Tibial artery (tissue), 4 donors: Measurements from ENCODE around the gene MUC5AC.

Experiments used
- DNase-seq, 2 donors: peaks; one replicate each; pipeline ENCODE4 v3.0.0-alpha.2; 2019
- H3K27ac ChIP-seq, 2 donors: fragments of 200-600 bp; sonication (generic) in 1 of 2; 1 replicate in 1 of 2; 2 replicates in 1 of 2; pipeline ENCODE4 v1.5.1; 2018 to 2019; ENCODE audit warnings: mild to moderate bottlenecking in 1 of 2
- H3K27me3 ChIP-seq, 2 donors: fragments of 200-600 bp; sonication (generic) in 1 of 2; one replicate each; pipeline versions ENCODE4 v1.5.1 to v1.6.0; 2016 to 2019
- H3K36me3 ChIP-seq, 3 donors: fragments of 200-600 bp; sonication (generic) in 2 of 3; one replicate each; pipeline ENCODE4 v1.5.1; 2016 to 2019; ENCODE audit warnings: mild to moderate bottlenecking in 2 of 3
- H3K4me1 ChIP-seq, 4 donors: fragments of 200-600 bp; sonication (generic) in 2 of 4; 1 replicate in 3 of 4; 2 replicates in 1 of 4; pipeline ENCODE4 v1.5.1; 2016 to 2019
- H3K4me3 ChIP-seq, 2 donors: fragments of 200-600 bp; sonication (generic) in 1 of 2; 1 replicate in 1 of 2; 2 replicates in 1 of 2; pipeline ENCODE4 v1.5.1; 2018 to 2019; ENCODE audit warnings: mild to moderate bottlenecking in 2 of 2
- H3K9me3 ChIP-seq, 3 donors: fragments of 200-600 bp; sonication (generic) in 1 of 3; one replicate each; pipeline ENCODE4 v1.5.1; 2016 to 2019
- CTCF ChIP-seq, 2 experiments: fragments of 200-600 bp in 1 of 2; fragments of 450-650 bp in 1 of 2; IDR thresholded peaks; one replicate each; pipeline ENCODE4 v1.5.1; 2017 to 2019; ENCODE audit warnings: antibody characterized with exemption in 2 of 2, mild to moderate bottlenecking in 1 of 2, moderate library complexity in 1 of 2
- intact Hi-C: fragments of 100-400 bp; cut with DNase I; formaldehyde crosslinking; loops from one replicate; pipeline ENCODE4 v1.15.0; 2023; ENCODE audit warnings: low total_unique reads

MUC5AC gene

GRCh38 chr11:1178906-1179305 lies 21.2 kb downstream of the MUC5AC start:
- DNase-seq = no peak
- Histone ChIP-seq H3K27me3 (peaks cover 0 to 40% of the 10 kb centered on the region in 2 donors), H3K9me3 (no peaks in the 10 kb centered on the region), H3K27ac (no peak overlapping the region), H3K4me1 (no peaks in the 10 kb centered on the region), H3K36me3 (no peaks in the 10 kb centered on the region), H3K4me3 (no peak overlapping the region)
- TF ChIP-seq CTCF (IDR thresholded peaks at IDR 0.05) = no peak
- intact Hi-C loops = no loop called here

- intact Hi-C loops = no loop called here
- DNase-seq = no peak
Observed at GRCh38 chr11:1179641-1180040, 21.9 kb downstream of the MUC5AC start.

GRCh38 chr11:1180171-1180570 lies 22.4 kb downstream of the MUC5AC start:
- TF ChIP-seq CTCF (IDR thresholded peaks at IDR 0.05) = no peak

More at GRCh38 chr11:1179641-1180040, 21.9 kb downstream of the MUC5AC start:
- Histone ChIP-seq H3K27ac (no peak overlapping the region), H3K9me3 (no peaks in the 10 kb centered on the region), H3K36me3 (no peaks in the 10 kb centered on the region), H3K27me3 (peaks cover 0 to 40% of the 10 kb centered on the region in 2 donors), H3K4me3 (no peak overlapping the region), H3K4me1 (no peaks in the 10 kb centered on the region)
- TF ChIP-seq CTCF (IDR thresholded peaks at IDR 0.05) = no peak

GRCh38 chr11:1180947-1181391 lies 23.2 kb downstream of the MUC5AC start:
- Histone ChIP-seq H3K27me3 (peaks cover 0 to 40% of the 10 kb centered on the region in 2 donors), H3K4me3 (no peak overlapping the region), H3K36me3 (no peaks in the 10 kb centered on the region), H3K9me3 (no peaks in the 10 kb centered on the region), H3K4me1 (no peaks in the 10 kb centered on the region), H3K27ac (no peak overlapping the region)
- intact Hi-C loops = no loop called here
- no peak for TF ChIP-seq CTCF (IDR thresholded peaks at IDR 0.05)
- DNase-seq = no peak

More at GRCh38 chr11:1180171-1180570, 22.4 kb downstream of the MUC5AC start:
- Histone ChIP-seq H3K4me3 (no peak overlapping the region), H3K36me3 (no peaks in the 10 kb centered on the region), H3K9me3 (no peaks in the 10 kb centered on the region), H3K4me1 (no peaks in the 10 kb centered on the region), H3K27ac (no peak overlapping the region), H3K27me3 (peaks cover 0 to 40% of the 10 kb centered on the region in 2 donors)
- DNase-seq = no peak
- intact Hi-C loops = no loop called here

GRCh38 chr11:1181420-1181819 lies 23.7 kb downstream of the MUC5AC start:
- Histone ChIP-seq H3K27me3 (peaks cover 0 to 40% of the 10 kb centered on the region in 2 donors), H3K4me3 (no peak overlapping the region), H3K36me3 (no peaks in the 10 kb centered on the region), H3K4me1 (no peaks in the 10 kb centered on the region), H3K9me3 (no peaks in the 10 kb centered on the region), H3K27ac (no peak overlapping the region)
- TF ChIP-seq CTCF (IDR thresholded peaks at IDR 0.05) = no peak
- intact Hi-C loops = no loop called here
- no peak for DNase-seq
